Transverse colon (tissue), 4 donors: ENCODE results near the gene SCT. TPM values are rescaled to one million over a fixed set of nuclear protein-coding genes. Genes with fewer than 3 reads are reported as not detected.

Source experiments
- DNase-seq: peaks from one replicate; pipeline ENCODE4 v3.0.0-alpha.2; 2019
- H3K27ac ChIP-seq, 4 donors: fragments of 200-600 bp; sonication (generic); 2 replicates each; pipeline ENCODE4 v1.5.1; 2016 to 2018; ENCODE audit warnings: inconsistent platforms in 4 of 4
- H3K27me3 ChIP-seq: fragments of 200-600 bp; sonication (generic); 2 replicates; pipeline ENCODE4 v1.5.1; 2017; ENCODE audit warnings: inconsistent platforms
- H3K36me3 ChIP-seq, 4 donors: fragments of 200-600 bp; sonication (generic); 2 replicates each; pipeline ENCODE4 v1.5.1; 2017 to 2019; ENCODE audit warnings: inconsistent platforms in 4 of 4
- H3K4me1 ChIP-seq, 4 donors: fragments of 200-600 bp; sonication (generic); 2 replicates each; pipeline ENCODE4 v1.5.1; 2017 to 2020; ENCODE audit warnings: inconsistent platforms in 4 of 4
- H3K4me3 ChIP-seq, 4 donors: fragments of 200-600 bp; sonication (generic); 1 replicate in 1 of 4; 2 replicates in 3 of 4; pipeline versions ENCODE4 v1.5.1 to v1.6.1; 2017 to 2019; ENCODE audit warnings: inconsistent platforms in 4 of 4
- H3K9me3 ChIP-seq, 2 donors: fragments of 200-600 bp; sonication (generic); 2 replicates each; pipeline ENCODE4 v1.5.1; 2017 to 2019; ENCODE audit warnings: inconsistent platforms in 2 of 2
- EP300 ChIP-seq: sonication (generic); formaldehyde crosslinking; IDR thresholded peaks from one replicate; pipeline ENCODE4 v1.6.1; 2017; ENCODE audit warnings: antibody characterized with exemption, low read depth
- POLR2A ChIP-seq: fragments of 450-650 bp; IDR thresholded peaks from one replicate; pipeline ENCODE4 v1.6.1; 2016; ENCODE audit warnings: antibody characterized with exemption, mild to moderate bottlenecking, moderate library complexity
- POLR2AphosphoS5 ChIP-seq, 3 donors: sonication (generic); formaldehyde crosslinking; IDR thresholded peaks; one replicate each; pipeline ENCODE4 v1.6.1; 2016; ENCODE audit warnings: antibody characterized with exemption in 3 of 3
- WGBS, 2 donors: methylation state at CpG; one replicate each; pipeline ENCODE4 v1.1.5; 2018; ENCODE audit warnings: low coverage in 1 of 2; 5-methylcytosine and 5-hydroxymethylcytosine counted together
- in situ Hi-C, 4 donors: fragments of 200-750 bp; cut with MboI; loops; one replicate each; pipeline versions ENCODE4 v1.15.0 to v1.15.1; 2017; ENCODE audit warnings: low sequenced_read_pairs in 3 of 4, low pct_ligation_motif_present in 1 of 4, low pct_unique_long_range_greater_than_20kb in 1 of 4
- intact Hi-C: fragments of 100-400 bp; cut with DNase I; formaldehyde crosslinking; loops from one replicate; pipeline ENCODE4 v1.15.1; 2023; ENCODE audit warnings: low total_unique reads
- total RNA-seq, 4 donors: library from RNA; depleted of rRNA; stranded (reverse); fragments of >200 nt; gene quantifications; one replicate each; pipeline ENCODE4 v1.1.0, GENCODE V29; 2016
- TF ChIP-seq, protein P1 (sequence below), 5 experiments: fragments of 200-600 bp in 3 of 5; fragments of 450-650 bp in 2 of 5; sonication (generic) in 3 of 5; IDR thresholded peaks; 1 replicate in 2 of 5; 2 replicates in 3 of 5; pipeline ENCODE4 v1.5.1; 2016 to 2017; ENCODE audit warnings: antibody characterized with exemption in 5 of 5, inconsistent platforms in 3 of 5, mild to moderate bottlenecking in 2 of 5, moderate library complexity in 1 of 5

Gene SCT
- total RNA-seq, 4 donors from 2014 or later, result not detected

DNA sequence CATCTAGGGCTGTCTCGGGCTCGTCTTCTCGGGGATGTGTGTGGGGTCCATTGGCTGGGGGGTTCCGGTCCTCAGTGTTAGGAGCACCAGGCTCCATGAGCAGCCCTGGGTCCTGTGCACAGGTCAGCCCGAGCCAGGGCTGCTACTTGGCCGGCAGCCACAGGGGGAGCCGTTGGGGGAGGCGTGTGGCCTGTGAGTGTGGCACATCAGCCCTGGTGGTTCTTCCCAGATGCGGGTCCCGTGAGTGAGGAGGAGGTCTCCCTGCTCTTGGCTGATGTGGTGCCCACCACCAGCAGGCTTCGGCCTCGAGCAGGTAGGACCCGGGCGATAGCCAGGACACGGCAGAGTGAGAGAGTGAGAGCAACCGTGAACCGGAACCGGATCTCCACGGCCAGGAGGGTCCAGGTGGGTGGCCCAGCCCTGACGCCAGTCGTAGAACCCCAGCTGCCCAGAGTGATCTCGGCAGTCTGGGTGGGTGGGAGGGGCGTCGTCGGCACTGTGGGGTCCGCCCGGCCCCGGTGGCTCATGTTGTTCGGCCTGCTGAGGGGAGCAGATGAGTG, 29.7 kb downstream of the SCT start:
- Histone ChIP-seq H3K27ac (no peak overlapping the region), H3K4me3 (no peak overlapping the region), H3K36me3 (peaks cover 0 to 59% (median 22%) of the 10 kb centered on the region in 4 donors), H3K4me1 (no peaks in the 10 kb centered on the region), H3K9me3 (no peaks in the 10 kb centered on the region), H3K27me3 (no peaks in the 10 kb centered on the region)
- intact Hi-C loops (no loop called here), in situ Hi-C loops (no loop called here)
- TF ChIP-seq EP300 (no peak), POLR2A (no peak), POLR2AphosphoS5 (IDR thresholded peaks at IDR 0.05) (no peak)
- TF ChIP-seq, protein P1, sequence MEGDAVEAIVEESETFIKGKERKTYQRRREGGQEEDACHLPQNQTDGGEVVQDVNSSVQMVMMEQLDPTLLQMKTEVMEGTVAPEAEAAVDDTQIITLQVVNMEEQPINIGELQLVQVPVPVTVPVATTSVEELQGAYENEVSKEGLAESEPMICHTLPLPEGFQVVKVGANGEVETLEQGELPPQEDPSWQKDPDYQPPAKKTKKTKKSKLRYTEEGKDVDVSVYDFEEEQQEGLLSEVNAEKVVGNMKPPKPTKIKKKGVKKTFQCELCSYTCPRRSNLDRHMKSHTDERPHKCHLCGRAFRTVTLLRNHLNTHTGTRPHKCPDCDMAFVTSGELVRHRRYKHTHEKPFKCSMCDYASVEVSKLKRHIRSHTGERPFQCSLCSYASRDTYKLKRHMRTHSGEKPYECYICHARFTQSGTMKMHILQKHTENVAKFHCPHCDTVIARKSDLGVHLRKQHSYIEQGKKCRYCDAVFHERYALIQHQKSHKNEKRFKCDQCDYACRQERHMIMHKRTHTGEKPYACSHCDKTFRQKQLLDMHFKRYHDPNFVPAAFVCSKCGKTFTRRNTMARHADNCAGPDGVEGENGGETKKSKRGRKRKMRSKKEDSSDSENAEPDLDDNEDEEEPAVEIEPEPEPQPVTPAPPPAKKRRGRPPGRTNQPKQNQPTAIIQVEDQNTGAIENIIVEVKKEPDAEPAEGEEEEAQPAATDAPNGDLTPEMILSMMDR (IDR thresholded peaks at IDR 0.05), result no peak
- no peak for DNase-seq
- 92% methylated on average over 29 of the region's 29 CpGs; no CpG with 5 or more reads in 1 of the 2 donors for WGBS, 2 donors

DNA sequence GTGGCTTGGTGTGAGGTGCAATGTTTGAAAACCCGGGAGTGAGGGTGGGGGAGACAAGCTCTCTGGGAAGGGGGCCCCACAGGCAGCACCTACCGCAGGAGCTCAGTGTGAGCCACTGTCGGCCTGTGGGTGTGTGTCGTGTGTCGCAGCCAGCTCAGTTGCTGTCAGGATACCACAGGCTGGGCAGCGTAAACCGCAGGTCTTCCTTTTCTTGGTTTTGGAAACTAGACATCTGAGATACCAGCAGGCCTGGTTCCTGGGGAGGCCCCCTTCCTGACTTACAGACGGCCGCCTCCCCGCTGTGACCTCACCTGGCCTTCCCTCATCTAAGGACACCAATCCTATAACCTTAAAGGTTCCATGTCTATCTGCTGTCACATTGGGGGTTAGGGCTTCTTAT, 30.6 kb downstream of the SCT start:
- no peaks in the 10 kb centered on the region for H3K4me1 ChIP-seq
- in situ Hi-C loops (no loop called here), intact Hi-C loops (no loop called here)
- 76 to 90% methylated on average over 5 to 10 of the region's 10 CpGs for WGBS, 2 donors
- H3K4me3 ChIP-seq, result no peak overlapping the region
- DNase-seq, result no peak
- TF ChIP-seq POLR2AphosphoS5 (IDR thresholded peaks at IDR 0.05) (no peak), POLR2A (no peak), EP300 (no peak)
- TF ChIP-seq, protein P1 (IDR thresholded peaks at IDR 0.05), result no peak
- H3K27me3 ChIP-seq, result no peaks in the 10 kb centered on the region
- peaks cover 0 to 64% (median 25%) of the 10 kb centered on the region in 4 donors for H3K36me3 ChIP-seq
- H3K27ac ChIP-seq, result no peak overlapping the region
- H3K9me3 ChIP-seq, result no peaks in the 10 kb centered on the region

DNA sequence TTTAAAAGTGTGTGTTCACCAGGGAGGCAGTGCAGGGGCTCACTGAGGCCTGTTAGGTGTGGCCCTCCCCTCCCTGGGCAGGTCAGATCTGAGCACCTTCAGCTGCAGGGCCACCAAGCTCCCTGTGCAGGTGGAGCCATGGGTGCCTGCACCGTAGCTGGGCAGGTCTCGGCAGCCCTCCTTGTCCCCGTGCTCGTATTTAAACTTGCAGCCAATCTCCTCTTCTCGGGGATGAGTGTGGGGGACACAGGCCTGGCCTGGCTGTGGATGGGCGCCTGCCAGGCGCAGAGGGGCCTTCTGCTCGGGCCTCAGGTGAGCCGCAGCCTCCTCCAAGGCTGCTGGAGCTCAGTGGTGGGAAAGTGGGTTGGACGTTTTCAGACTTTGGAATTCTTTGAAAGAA, 31.6 kb downstream of the SCT start:
- no peaks in the 10 kb centered on the region for H3K9me3 ChIP-seq
- in situ Hi-C loops, result no loop called here
- H3K4me3 ChIP-seq, result no peak overlapping the region
- TF ChIP-seq EP300, result no peak
- TF ChIP-seq, protein P1 (IDR thresholded peaks at IDR 0.05), result no peak
- TF ChIP-seq POLR2A, result no peak
- no peak for TF ChIP-seq POLR2AphosphoS5 (IDR thresholded peaks at IDR 0.05)
- H3K27ac ChIP-seq, result no peak overlapping the region
- 87 to 89% methylated on average over 3 to 10 of the region's 10 CpGs for WGBS, 2 donors
- no peaks in the 10 kb centered on the region for H3K27me3 ChIP-seq
- peaks cover 0 to 73% (median 28%) of the 10 kb centered on the region in 4 donors for H3K36me3 ChIP-seq
- no peak for DNase-seq
- intact Hi-C loops, result no loop called here
- no peaks in the 10 kb centered on the region for H3K4me1 ChIP-seq

DNA sequence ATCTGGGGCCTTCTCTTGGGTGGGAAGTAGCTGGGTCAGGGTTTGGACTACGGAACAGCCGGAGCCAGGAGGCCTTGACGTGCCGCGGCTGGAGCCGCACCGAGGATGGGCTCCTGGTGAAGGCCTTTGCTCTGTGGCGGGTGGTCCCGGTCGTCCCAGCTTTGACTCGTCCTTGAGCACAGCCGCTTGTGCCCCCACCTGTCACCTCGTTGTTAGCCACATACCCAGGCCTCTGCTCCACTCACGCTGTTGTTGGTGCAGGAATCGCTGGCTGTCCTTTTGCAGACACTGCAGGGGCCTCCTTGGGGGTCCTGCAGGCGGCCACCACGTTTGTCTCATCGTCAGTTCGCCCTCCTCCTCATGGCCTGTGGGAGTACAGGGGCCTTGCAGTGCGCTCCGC, 33.6 kb downstream of the SCT start:
- no peak for DNase-seq
- in situ Hi-C loops (no loop called here), intact Hi-C loops (no loop called here)
- Histone ChIP-seq H3K27ac (no peak overlapping the region), H3K36me3 (peaks cover 0 to 79% (median 35%) of the 10 kb centered on the region in 4 donors), H3K9me3 (no peaks in the 10 kb centered on the region), H3K27me3 (no peaks in the 10 kb centered on the region), H3K4me1 (no peaks in the 10 kb centered on the region), H3K4me3 (no peak overlapping the region)
- no peak for TF ChIP-seq POLR2A
- no peak for TF ChIP-seq POLR2AphosphoS5 (IDR thresholded peaks at IDR 0.05)
- no peak for TF ChIP-seq EP300
- TF ChIP-seq, protein P1 (IDR thresholded peaks at IDR 0.05), result no peak
- WGBS, 2 donors, result 92% methylated on average over 21 of the region's 21 CpGs; no CpG with 5 or more reads in 1 of the 2 donors
